GM12865 (cell line): ENCODE measurements around the gene METAP2.
"Not testable (repeated sequence)": the region's sequence is repeated elsewhere in the genome, so short reads cannot be mapped to it uniquely, and the experiment has no call there.

ENCODE experiments used
- DNase-seq: peaks from one replicate; pipeline ENCODE4 v3.0.0; 2010; ENCODE audit warnings: low read depth
- H3K4me3 ChIP-seq: 2 replicates; pipeline ENCODE4 v1.5.1; 2011; ENCODE audit warnings: mild to moderate bottlenecking, low read depth, low read length, control low read depth
- TF ChIP-seq, protein P1 (sequence below): IDR thresholded peaks from 2 replicates; pipeline ENCODE4 v1.5.1; 2011; ENCODE audit warnings: low read length, control low read depth, low read depth, inconsistent platforms; ENCODE audit not compliant: insufficient read depth; ENCODE audit errors: missing control alignments

METAP2 gene

DNA sequence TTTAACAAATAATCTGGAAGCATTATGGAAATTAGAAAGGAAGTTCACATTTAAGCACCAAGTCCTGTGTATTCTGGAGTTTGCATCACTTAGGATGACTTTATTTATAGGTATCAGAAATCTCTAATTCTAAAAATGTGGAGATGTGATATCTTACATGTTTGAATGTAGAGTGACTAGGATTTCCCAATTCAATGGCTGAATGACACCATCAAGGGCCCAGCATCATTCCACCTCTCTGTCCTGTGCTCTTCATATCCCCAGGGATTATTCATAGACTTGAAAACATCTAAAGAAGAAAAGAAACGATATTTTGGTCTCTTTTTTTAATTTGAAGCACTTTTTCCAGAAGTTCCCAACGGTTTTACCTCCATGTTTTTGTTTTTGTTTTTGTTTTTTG lies 15.2 kb upstream of the METAP2 start:
- DNase-seq, result no peak
- TF ChIP-seq, protein P1, sequence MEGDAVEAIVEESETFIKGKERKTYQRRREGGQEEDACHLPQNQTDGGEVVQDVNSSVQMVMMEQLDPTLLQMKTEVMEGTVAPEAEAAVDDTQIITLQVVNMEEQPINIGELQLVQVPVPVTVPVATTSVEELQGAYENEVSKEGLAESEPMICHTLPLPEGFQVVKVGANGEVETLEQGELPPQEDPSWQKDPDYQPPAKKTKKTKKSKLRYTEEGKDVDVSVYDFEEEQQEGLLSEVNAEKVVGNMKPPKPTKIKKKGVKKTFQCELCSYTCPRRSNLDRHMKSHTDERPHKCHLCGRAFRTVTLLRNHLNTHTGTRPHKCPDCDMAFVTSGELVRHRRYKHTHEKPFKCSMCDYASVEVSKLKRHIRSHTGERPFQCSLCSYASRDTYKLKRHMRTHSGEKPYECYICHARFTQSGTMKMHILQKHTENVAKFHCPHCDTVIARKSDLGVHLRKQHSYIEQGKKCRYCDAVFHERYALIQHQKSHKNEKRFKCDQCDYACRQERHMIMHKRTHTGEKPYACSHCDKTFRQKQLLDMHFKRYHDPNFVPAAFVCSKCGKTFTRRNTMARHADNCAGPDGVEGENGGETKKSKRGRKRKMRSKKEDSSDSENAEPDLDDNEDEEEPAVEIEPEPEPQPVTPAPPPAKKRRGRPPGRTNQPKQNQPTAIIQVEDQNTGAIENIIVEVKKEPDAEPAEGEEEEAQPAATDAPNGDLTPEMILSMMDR, result no peak
- H3K4me3 ChIP-seq, result no peak overlapping the region

GRCh38 chr12:95459310-95459709 lies 14.6 kb upstream of the METAP2 start:
- H3K4me3 ChIP-seq, result no peak overlapping the region
- TF ChIP-seq, protein P1, result no peak
- DNase-seq, result no peak

DNA sequence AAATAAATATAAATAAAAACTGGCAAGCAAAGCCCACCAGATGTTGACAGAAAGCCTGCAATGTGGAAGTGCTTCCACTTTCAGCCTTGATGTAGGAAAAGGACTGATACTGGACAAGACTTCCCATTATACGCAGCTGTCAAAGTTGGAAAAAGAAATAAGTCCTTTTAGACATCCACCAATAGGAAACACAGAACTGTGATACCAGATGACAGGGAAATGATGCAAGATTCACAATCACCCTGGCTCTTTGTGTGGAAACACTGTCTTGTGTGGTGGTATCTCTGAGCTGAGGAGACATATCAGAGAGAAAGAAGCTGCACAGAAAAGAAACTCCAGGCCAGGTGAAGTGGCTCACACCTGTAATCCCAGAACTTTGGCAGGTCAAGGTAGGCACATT lies 13.8 kb upstream of the METAP2 start:
- TF ChIP-seq, protein P1, result no peak
- no peak for DNase-seq
- no peak overlapping the region for H3K4me3 ChIP-seq

- no peak for DNase-seq
- H3K4me3 ChIP-seq, result no peak overlapping the region
- TF ChIP-seq, protein P1, result no peak
These were observed 13.1 kb upstream of the METAP2 start for GRCh38 chr12:95460896-95461295.

GRCh38 chr12:95462081-95462480 lies 11.9 kb upstream of the METAP2 start:
- TF ChIP-seq, protein P1, result no peak
- no peak for DNase-seq
- H3K4me3 ChIP-seq, result no peak overlapping the region

- TF ChIP-seq, protein P1, result no peak
- no peak overlapping the region for H3K4me3 ChIP-seq
- DNase-seq, result no peak
These were observed 11.4 kb upstream of the METAP2 start for GRCh38 chr12:95462551-95462950.

- TF ChIP-seq, protein P1, result no peak
- no peak for DNase-seq
- H3K4me3 ChIP-seq, result no peak overlapping the region
These were observed 10.9 kb upstream of the METAP2 start for GRCh38 chr12:95463050-95463449.

GRCh38 chr12:95463776-95464175 lies 10.2 kb upstream of the METAP2 start:
- not testable (repeated sequence) for DNase-seq, H3K4me3 ChIP-seq
